Muscle layer of colon (tissue), 2 donors: ENCODE data around the gene PACC1.

Source experiments
- H3K27ac ChIP-seq: one replicate; pipeline ENCODE4 v1.7.0; 2013; ENCODE audit warnings: low read depth, mild to moderate bottlenecking, low read length, moderate library complexity
- H3K27me3 ChIP-seq, 2 donors: one replicate each; pipeline ENCODE4 v1.7.0; 2013; ENCODE audit warnings: low read length in 2 of 2, mild to moderate bottlenecking in 2 of 2; ENCODE audit not compliant: insufficient read depth in 2 of 2, control insufficient read depth in 1 of 2
- H3K36me3 ChIP-seq: one replicate; pipeline ENCODE4 v1.7.0; 2013; ENCODE audit warnings: mild to moderate bottlenecking, low read length; ENCODE audit not compliant: insufficient read depth
- H3K4me1 ChIP-seq: one replicate; pipeline ENCODE4 v1.7.0; 2013; ENCODE audit warnings: mild to moderate bottlenecking, low read length; ENCODE audit not compliant: insufficient read depth
- H3K4me3 ChIP-seq, 2 donors: one replicate each; pipeline ENCODE4 v1.7.0; 2013; ENCODE audit warnings: low read length in 2 of 2, low read depth in 1 of 2, mild to moderate bottlenecking in 1 of 2, moderate library complexity in 1 of 2
- H3K9ac ChIP-seq: one replicate; pipeline ENCODE4 v1.7.0; 2013; ENCODE audit warnings: low read length
- H3K9me3 ChIP-seq: one replicate; pipeline ENCODE4 v1.7.0; 2013; ENCODE audit warnings: mild to moderate bottlenecking, low read length
- donor health status: abdominal sarcoma.
- donor health status: Adenocarcinoma of cecum.

The PACC1 gene

GRCh38 chr1:212453156-212453857 is 38.6 kb upstream of the PACC1 start:
- H3K4me1 ChIP-seq: peaks cover 16% of the 10 kb centered on the region
- H3K4me3 ChIP-seq: no peak overlapping the region
- H3K27ac ChIP-seq: peak overlapping the region; percentile 24
- no peak overlapping the region for H3K9ac ChIP-seq
- no peaks in the 10 kb centered on the region for H3K36me3 ChIP-seq
- no peaks in the 10 kb centered on the region for H3K9me3 ChIP-seq
- no peaks in the 10 kb centered on the region for H3K27me3 ChIP-seq

- no peaks in the 10 kb centered on the region for H3K27me3 ChIP-seq
- no peak overlapping the region for H3K9ac ChIP-seq
- H3K27ac ChIP-seq: peak overlapping the region; percentile 24
- H3K36me3 ChIP-seq: no peaks in the 10 kb centered on the region
- H3K4me3 ChIP-seq: no peak overlapping the region
- H3K9me3 ChIP-seq: no peaks in the 10 kb centered on the region
- peaks cover 16% of the 10 kb centered on the region for H3K4me1 ChIP-seq
Measured at GRCh38 chr1:212452323-212453155, 37.9 kb upstream of the PACC1 start.

GRCh38 chr1:212451416-212452322 is 37.0 kb upstream of the PACC1 start:
- no peak overlapping the region for H3K27ac ChIP-seq
- no peaks in the 10 kb centered on the region for H3K27me3 ChIP-seq
- no peak overlapping the region for H3K4me3 ChIP-seq
- no peaks in the 10 kb centered on the region for H3K9me3 ChIP-seq
- no peak overlapping the region for H3K9ac ChIP-seq
- peaks cover 4% of the 10 kb centered on the region for H3K36me3 ChIP-seq
- H3K4me1 ChIP-seq: peaks cover 16% of the 10 kb centered on the region

- no peaks in the 10 kb centered on the region for H3K27me3 ChIP-seq
- peaks cover 16% of the 10 kb centered on the region for H3K4me1 ChIP-seq
- no peaks in the 10 kb centered on the region for H3K9me3 ChIP-seq
- no peak overlapping the region for H3K9ac ChIP-seq
- H3K36me3 ChIP-seq: peaks cover 16% of the 10 kb centered on the region
- H3K27ac ChIP-seq: no peak overlapping the region
- H3K4me3 ChIP-seq: no peak overlapping the region
Measured at GRCh38 chr1:212450331-212450881, 35.7 kb upstream of the PACC1 start.

DNA sequence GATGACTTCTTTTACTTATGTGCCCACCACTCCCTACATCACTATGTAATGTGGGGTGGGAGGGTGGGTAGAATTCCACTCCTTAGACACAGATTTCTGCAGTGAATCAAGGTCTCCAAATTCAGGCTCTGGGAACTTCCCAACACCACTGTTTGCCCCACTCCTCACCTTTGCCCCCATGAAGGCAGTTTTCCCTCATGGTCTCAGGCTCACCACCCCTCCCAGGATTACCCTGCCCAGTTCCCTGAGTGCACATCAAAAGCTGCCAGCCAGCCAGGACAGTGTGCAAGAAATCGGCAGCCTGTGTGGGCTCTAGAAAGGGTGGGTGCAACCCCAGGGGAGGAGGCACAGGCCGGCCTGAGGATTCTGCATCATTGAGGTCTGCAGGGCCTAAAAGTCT is 32.8 kb upstream of the PACC1 start:
- Histone ChIP-seq H3K4me1 (peaks cover 4% of the 10 kb centered on the region), H3K27ac (no peak overlapping the region), H3K36me3 (peaks cover 26% of the 10 kb centered on the region)

DNA sequence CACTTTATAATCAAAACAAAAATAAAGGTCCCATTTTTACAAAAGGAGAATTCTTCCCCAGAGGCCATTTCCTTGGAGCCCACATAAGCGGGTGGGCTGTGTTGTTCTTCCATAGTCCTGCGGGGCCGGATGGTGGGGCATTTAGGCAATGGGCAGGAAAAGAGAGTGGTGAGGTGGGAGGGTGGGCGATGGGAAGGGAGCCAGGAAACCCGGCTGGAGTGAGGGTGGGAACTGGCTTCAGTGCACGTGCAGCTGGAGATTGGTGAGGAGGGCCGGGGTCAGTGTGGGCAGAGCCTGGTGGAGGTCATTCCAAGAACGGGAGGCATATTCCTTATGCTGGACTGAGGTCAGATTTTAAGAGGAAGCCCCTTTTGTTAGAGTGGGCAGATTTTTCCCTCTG is 31.6 kb upstream of the PACC1 start:
- Histone ChIP-seq H3K9me3 (no peaks in the 10 kb centered on the region), H3K4me3 (no peak overlapping the region), H3K27ac (no peak overlapping the region), H3K4me1 (no peaks in the 10 kb centered on the region), H3K36me3 (peaks cover 26% of the 10 kb centered on the region), H3K9ac (no peak overlapping the region), H3K27me3 (no peaks in the 10 kb centered on the region)

More for the DNA sequence above, 32.8 kb upstream of the PACC1 start:
- Histone ChIP-seq H3K9me3 (no peaks in the 10 kb centered on the region), H3K9ac (no peak overlapping the region), H3K27me3 (no peaks in the 10 kb centered on the region), H3K4me3 (no peak overlapping the region)

DNA sequence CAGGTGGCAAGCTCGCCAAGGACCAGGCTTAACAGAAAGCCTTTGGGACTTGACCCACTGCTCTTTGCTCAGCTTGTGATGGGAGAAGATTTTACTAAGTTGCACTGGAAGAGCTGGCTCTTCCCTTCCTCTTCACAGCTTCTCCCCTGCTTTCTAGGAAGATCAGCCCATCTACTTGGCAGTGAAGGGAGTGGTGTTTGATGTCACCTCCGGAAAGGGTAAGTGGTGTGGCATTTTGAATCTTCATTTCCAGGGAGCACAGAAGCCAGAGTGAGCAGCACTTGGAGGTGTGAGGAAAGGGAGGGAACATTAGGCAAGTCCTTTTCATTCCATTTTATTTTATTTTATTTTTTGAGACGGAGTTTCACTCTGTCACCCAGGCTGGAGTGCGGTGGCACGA is 27.7 kb upstream of the PACC1 start:
- Histone ChIP-seq H3K36me3 (peaks cover 26% of the 10 kb centered on the region), H3K27ac (no peak overlapping the region), H3K4me1 (peaks cover 3% of the 10 kb centered on the region), H3K9ac (no peak overlapping the region), H3K27me3 (no peaks in the 10 kb centered on the region), H3K9me3 (no peaks in the 10 kb centered on the region), H3K4me3 (no peak overlapping the region)

DNA sequence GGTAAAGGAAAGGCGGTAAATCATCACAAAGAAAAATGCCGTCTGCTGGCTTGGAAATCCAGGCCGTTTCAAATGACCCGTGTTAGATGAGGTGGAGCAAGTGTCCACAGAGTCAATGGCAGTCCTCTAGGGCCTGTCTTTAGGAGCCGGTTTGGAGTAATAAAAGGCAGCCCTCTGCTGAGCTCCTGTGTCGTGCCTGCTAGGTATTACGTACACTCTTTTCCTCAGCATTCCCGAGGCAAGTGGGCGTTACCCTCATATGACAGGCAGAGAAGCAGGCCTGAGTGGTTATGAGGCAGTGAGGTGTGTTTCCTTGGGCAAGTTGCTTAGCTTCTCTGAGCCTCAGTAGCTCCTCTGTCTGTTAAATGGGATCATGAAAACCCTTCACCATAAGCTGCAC is 25.7 kb upstream of the PACC1 start:
- Histone ChIP-seq H3K4me3 (no peak overlapping the region), H3K27ac (no peak overlapping the region), H3K4me1 (peaks cover 3% of the 10 kb centered on the region), H3K9ac (no peak overlapping the region), H3K27me3 (no peaks in the 10 kb centered on the region), H3K9me3 (no peaks in the 10 kb centered on the region), H3K36me3 (peaks cover 9% of the 10 kb centered on the region)

DNA sequence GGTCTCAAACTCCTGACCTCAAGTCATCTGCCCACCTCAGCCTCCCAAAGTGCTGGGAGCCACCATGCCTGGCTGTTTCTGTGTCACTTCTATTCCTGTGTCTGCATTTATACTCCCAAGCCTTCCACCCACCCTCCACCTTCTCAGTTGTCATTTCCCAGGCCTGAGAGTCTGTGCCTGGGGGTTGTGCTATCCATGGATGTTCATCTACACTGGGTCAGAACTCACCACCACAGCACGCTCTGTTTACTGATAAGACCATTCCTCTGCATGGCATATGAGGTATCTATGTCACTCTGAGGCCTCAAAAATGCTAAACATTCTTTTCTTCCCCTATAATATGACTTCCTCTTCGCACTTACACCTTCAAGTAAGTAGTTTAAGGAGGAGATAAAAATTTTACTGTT is 24.1 kb upstream of the PACC1 start:
- no peaks in the 10 kb centered on the region for H3K9me3 ChIP-seq
- no peaks in the 10 kb centered on the region for H3K36me3 ChIP-seq
- no peak overlapping the region for H3K4me3 ChIP-seq
- no peak overlapping the region for H3K27ac ChIP-seq
- no peak overlapping the region for H3K9ac ChIP-seq
- H3K4me1 ChIP-seq: peaks cover 8% of the 10 kb centered on the region
- H3K27me3 ChIP-seq: no peaks in the 10 kb centered on the region

DNA sequence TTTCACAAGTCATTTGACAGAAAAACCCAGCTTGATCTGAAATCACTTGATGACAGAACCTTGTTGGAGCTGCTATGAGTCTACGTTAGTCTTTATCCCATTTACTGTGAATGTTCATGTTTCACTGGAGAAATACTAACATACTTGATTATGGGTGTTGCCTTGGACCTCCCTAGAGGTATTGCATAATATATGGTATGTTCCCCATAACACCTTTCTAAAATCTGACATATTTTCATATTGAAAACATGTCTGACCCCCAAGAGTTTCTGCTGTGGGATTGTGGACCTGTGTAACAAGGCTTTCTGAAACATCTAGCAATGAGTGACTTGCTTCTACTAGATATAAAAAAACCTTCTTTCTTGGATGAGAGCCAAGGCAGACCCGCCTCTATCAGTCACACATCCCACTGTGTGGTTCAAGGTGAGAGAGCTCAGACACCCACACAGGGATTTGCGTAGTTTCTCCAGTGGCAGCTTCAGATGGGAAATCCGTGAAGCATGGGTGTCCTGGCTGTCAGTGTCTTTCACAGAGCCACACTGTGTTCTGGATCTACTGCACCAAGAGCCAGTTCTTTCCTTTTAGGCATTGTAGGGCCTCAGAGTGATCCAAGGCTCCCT is 22.6 kb upstream of the PACC1 start:
- Histone ChIP-seq H3K4me3 (no peak overlapping the region), H3K36me3 (no peaks in the 10 kb centered on the region), H3K4me1 (peaks cover 15% of the 10 kb centered on the region), H3K9ac (no peak overlapping the region), H3K27me3 (no peaks in the 10 kb centered on the region), H3K9me3 (no peaks in the 10 kb centered on the region), H3K27ac (no peak overlapping the region)
